Fibroblast of lung (primary cell): ENCODE measurements around the gene ACOT8.

Source experiments
- EZH2 ChIP-seq: IDR thresholded peaks from 2 replicates; pipeline ENCODE4 v1.5.1; 2012; ENCODE audit warnings: low read length, control low read depth, mild to moderate bottlenecking; ENCODE audit errors: missing control alignments
- TF ChIP-seq, protein P1 (sequence below), 2 donors: IDR thresholded peaks in 1 of 2; conservative IDR thresholded peaks in 1 of 2; 1 replicate in 1 of 2; 2 replicates in 1 of 2; pipeline ENCODE4 v1.5.1; 2011 to 2012; ENCODE audit warnings: low read length in 2 of 2, control low read depth in 1 of 2, inconsistent platforms in 1 of 2, low read depth in 1 of 2, mild to moderate bottlenecking in 1 of 2

DNA sequence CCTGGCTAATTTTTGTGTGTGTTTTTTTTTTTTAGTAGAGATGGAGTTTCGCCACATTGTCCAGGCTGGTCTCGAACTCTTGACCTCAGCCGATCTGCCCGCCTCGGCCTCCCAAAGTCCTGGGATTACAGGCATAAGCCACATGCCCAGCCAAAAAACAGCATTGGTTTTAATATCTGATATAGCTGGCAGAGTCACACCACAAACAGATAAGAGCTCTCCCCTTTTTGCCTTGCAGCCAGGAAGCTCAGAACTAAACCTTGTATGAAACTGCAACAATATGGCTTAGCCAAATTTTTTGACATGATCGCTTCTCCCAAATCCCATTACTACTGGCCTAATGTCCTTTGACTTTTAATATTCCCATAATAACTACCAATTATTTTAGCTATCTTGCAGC, 4.9 kb downstream of the ACOT8 start:
- TF ChIP-seq, protein P1, sequence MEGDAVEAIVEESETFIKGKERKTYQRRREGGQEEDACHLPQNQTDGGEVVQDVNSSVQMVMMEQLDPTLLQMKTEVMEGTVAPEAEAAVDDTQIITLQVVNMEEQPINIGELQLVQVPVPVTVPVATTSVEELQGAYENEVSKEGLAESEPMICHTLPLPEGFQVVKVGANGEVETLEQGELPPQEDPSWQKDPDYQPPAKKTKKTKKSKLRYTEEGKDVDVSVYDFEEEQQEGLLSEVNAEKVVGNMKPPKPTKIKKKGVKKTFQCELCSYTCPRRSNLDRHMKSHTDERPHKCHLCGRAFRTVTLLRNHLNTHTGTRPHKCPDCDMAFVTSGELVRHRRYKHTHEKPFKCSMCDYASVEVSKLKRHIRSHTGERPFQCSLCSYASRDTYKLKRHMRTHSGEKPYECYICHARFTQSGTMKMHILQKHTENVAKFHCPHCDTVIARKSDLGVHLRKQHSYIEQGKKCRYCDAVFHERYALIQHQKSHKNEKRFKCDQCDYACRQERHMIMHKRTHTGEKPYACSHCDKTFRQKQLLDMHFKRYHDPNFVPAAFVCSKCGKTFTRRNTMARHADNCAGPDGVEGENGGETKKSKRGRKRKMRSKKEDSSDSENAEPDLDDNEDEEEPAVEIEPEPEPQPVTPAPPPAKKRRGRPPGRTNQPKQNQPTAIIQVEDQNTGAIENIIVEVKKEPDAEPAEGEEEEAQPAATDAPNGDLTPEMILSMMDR (conservative IDR thresholded peaks at IDR 0.05 in 1 of 2, IDR thresholded peaks at IDR 0.05 in 1 of 2; ENCODE audit: low read depth in 1 of 2, low read length in 2 of 2), result no peak
- no peak for TF ChIP-seq EZH2
